Kidney (tissue), 14 donors: ENCODE results near the gene PDCD2L. TPM values are rescaled to one million over a fixed set of nuclear protein-coding genes. Genes with fewer than 3 reads are reported as not detected.
"Not testable (repeated sequence)": the region's sequence is repeated elsewhere in the genome, so short reads cannot be mapped to it uniquely, and the experiment has no call there.

ENCODE experiments used
- DNase-seq, 5 donors: peaks; one replicate each; pipeline ENCODE4 v3.0.0-alpha.2; 2013 to 2020
- FAIRE-seq: peaks from 2 replicates; lab custom pipeline; 2012; peaks lifted over from hg19 to GRCh38; lab: Jason Lieb, UNC
- H3K27ac ChIP-seq, 2 donors: one replicate each; pipeline ENCODE4 v1.7.0; 2013; ENCODE audit warnings: low read depth in 2 of 2, low read length in 2 of 2, inconsistent platforms in 1 of 2
- H3K27me3 ChIP-seq: one replicate; pipeline ENCODE4 v1.7.1; 2013; ENCODE audit warnings: low read length, inconsistent platforms; ENCODE audit not compliant: control insufficient read depth, insufficient read depth
- H3K36me3 ChIP-seq, 3 donors: one replicate each; pipeline versions ENCODE4 v1.7.0 to v1.7.1; 2013; ENCODE audit warnings: low read length in 3 of 3, control low read depth in 1 of 3, inconsistent platforms in 1 of 3; ENCODE audit not compliant: insufficient read depth in 3 of 3, control insufficient read depth in 2 of 3
- H3K4me1 ChIP-seq, 3 donors: one replicate each; pipeline versions ENCODE4 v1.7.0 to v1.7.1; 2013; ENCODE audit warnings: low read length in 3 of 3, inconsistent platforms in 1 of 3, low read depth in 1 of 3; ENCODE audit not compliant: control insufficient read depth in 2 of 3, insufficient read depth in 2 of 3
- H3K4me3 ChIP-seq, 3 donors: one replicate each; pipeline versions ENCODE4 v1.7.0 to v1.8.1; 2013; ENCODE audit warnings: low read length in 3 of 3, control low read depth in 1 of 3, inconsistent platforms in 1 of 3
- H3K9ac ChIP-seq, 3 donors: one replicate each; pipeline versions ENCODE4 v1.7.0 to v1.7.1; 2013; ENCODE audit warnings: low read length in 3 of 3, control low read depth in 1 of 3, inconsistent platforms in 1 of 3
- H3K9me3 ChIP-seq, 3 donors: one replicate each; pipeline versions ENCODE4 v1.7.0 to v1.7.1; 2013; ENCODE audit warnings: low read length in 3 of 3, control low read depth in 1 of 3, inconsistent platforms in 1 of 3; ENCODE audit not compliant: control insufficient read depth in 2 of 3, insufficient read depth in 1 of 3
- intact Hi-C: fragments of 100-400 bp; cut with DNase I; formaldehyde crosslinking; loops from one replicate; pipeline ENCODE4 v1.11.1; 2022
- polyA plus RNA-seq: library from polyadenylated mRNA; stranded (reverse); fragments of 350-450 nt; fragmentation: Illumina TruSeq; extraction: RNeasy Lipid Tissue Mini Kit (QIAGEN cat#74804); gene quantifications from one replicate; pipeline ENCODE4 v1.2.3, GENCODE V29; 2014; ENCODE audit warnings: low read depth, low replicate concordance; ENCODE audit not compliant: insufficient read depth
- total RNA-seq: library from RNA; stranded (reverse); fragmentation: NEBNext Ultra II Directional; extraction: Animal tissue kit (Norgen Biotek cat#: 25700); gene quantifications from one replicate; pipeline ENCODE4 v1.2.1, GENCODE V29; 2021
- TF ChIP-seq, protein P1 (sequence below): IDR thresholded peaks from 3 replicates; pipeline ENCODE4 v1.5.1; 2012; ENCODE audit warnings: mild to moderate bottlenecking, moderate library complexity, borderline replicate concordance; ENCODE audit not compliant: insufficient read depth; ENCODE audit errors: extremely low read depth
- donor health status: control.
- donor health status: control.
- donor health status: control.
- donor health status: control.
- donor health status: control.
- donor health status: DM: yes; HTN: yes; CAD: no.
- donor health status: Normal renal cell carcinoma (clear cell type).

PDCD2L gene
- total and polyA plus RNA-seq, 2 donors from 2014 or later, result 5.5 to 6.7 TPM

GRCh38 chr19:34452723-34453122 lies 48.5 kb downstream of the PDCD2L start:
- TF ChIP-seq, protein P1, sequence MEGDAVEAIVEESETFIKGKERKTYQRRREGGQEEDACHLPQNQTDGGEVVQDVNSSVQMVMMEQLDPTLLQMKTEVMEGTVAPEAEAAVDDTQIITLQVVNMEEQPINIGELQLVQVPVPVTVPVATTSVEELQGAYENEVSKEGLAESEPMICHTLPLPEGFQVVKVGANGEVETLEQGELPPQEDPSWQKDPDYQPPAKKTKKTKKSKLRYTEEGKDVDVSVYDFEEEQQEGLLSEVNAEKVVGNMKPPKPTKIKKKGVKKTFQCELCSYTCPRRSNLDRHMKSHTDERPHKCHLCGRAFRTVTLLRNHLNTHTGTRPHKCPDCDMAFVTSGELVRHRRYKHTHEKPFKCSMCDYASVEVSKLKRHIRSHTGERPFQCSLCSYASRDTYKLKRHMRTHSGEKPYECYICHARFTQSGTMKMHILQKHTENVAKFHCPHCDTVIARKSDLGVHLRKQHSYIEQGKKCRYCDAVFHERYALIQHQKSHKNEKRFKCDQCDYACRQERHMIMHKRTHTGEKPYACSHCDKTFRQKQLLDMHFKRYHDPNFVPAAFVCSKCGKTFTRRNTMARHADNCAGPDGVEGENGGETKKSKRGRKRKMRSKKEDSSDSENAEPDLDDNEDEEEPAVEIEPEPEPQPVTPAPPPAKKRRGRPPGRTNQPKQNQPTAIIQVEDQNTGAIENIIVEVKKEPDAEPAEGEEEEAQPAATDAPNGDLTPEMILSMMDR, result no peak
- intact Hi-C loops, result no loop called here
- Histone ChIP-seq H3K36me3 (peaks cover 2 to 28% (median 17%) of the 10 kb centered on the region in 3 donors), H3K27me3 (no peaks in the 10 kb centered on the region), H3K9me3 (no peaks in the 10 kb centered on the region), H3K9ac (no peak overlapping the region), H3K4me3 (no peak overlapping the region), H3K4me1 (no peaks in the 10 kb centered on the region), H3K27ac (no peak overlapping the region)
- DNase-seq, result no peak
- FAIRE-seq, result peak; percentile 53

DNA sequence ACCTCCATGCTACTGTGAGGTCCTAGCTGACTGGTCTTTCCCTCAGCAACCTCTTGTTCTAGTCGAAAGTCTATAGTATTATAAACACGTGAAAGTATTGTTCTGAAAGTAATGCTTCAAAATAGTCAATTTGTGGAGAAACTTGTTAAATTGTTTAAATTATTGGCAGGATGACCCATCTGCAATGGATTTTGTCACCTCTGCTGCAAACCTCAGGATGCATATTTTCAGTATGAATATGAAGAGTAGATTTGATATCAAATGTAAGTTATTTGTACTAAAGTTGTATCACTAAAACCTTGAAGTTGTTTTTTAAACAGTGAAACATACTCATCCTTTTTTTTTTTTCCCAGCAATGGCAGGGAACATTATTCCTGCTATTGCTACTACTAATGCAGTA lies 49.9 kb downstream of the PDCD2L start:
- TF ChIP-seq, protein P1, result no peak
- no peak overlapping the region for H3K27ac ChIP-seq
- no peak overlapping the region for H3K9ac ChIP-seq
- no peaks in the 10 kb centered on the region for H3K9me3 ChIP-seq
- DNase-seq (no peak), FAIRE-seq (no peak)
- no peak overlapping the region for H3K4me3 ChIP-seq
- H3K4me1 ChIP-seq, result no peaks in the 10 kb centered on the region
- H3K27me3 ChIP-seq, result no peaks in the 10 kb centered on the region
- H3K36me3 ChIP-seq, result peaks cover 2 to 21% (median 19%) of the 10 kb centered on the region in 3 donors
- intact Hi-C loops, result no loop called here

DNA sequence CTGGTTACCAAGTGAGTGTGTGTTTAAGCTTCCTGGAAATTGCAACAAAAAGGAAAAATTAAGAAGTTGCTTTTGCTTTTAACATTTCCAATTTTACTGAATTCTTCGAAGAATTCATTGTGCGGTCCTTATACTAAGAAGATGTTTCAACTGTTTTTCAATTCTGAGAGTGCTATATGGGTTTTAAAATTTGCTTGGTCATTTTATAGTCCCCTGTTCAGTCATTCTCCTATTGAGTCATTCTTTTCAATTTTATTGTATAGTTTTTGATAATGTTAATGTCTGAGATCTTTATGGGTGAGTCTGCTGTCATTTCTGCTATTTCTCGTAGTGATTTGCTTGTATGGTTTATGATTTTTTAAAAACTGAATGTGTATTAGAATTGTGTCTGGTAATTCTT lies 50.5 kb downstream of the PDCD2L start:
- TF ChIP-seq, protein P1, result no peak
- Histone ChIP-seq H3K36me3 (peaks cover 2 to 27% (median 24%) of the 10 kb centered on the region in 3 donors), H3K4me3 (no peak overlapping the region), H3K9me3 (no peaks in the 10 kb centered on the region), H3K9ac (no peak overlapping the region), H3K27ac (no peak overlapping the region), H3K4me1 (no peaks in the 10 kb centered on the region), H3K27me3 (no peaks in the 10 kb centered on the region)
- DNase-seq (no peak), FAIRE-seq (no peak)
- intact Hi-C loops, result no loop called here

GRCh38 chr19:34455783-34456480 lies 51.7 kb downstream of the PDCD2L start:
- DNase-seq, H3K27ac ChIP-seq, H3K4me3 ChIP-seq, H3K9ac ChIP-seq, FAIRE-seq, intact Hi-C loops, H3K9me3 ChIP-seq, H3K27me3 ChIP-seq, H3K4me1 ChIP-seq: not testable (repeated sequence)
- H3K36me3 ChIP-seq, result peaks cover 9 to 35% (median 29%) of the 10 kb centered on the region in 3 donors
